Suppressor macrophage (primary cell): ENCODE data around the gene FRMD4A.
A peak's percentile ranks its signal among the peaks of the same experiment; 100 is the strongest.
"Not testable (repeated sequence)": the region's sequence is repeated elsewhere in the genome, so short reads cannot be mapped to it uniquely, and the experiment has no call there.

Experiments
- DNase-seq, 4 experiments: peaks; one replicate each; pipeline ENCODE4 v3.0.0-alpha.2; 2020 to 2022

Gene FRMD4A

DNA sequence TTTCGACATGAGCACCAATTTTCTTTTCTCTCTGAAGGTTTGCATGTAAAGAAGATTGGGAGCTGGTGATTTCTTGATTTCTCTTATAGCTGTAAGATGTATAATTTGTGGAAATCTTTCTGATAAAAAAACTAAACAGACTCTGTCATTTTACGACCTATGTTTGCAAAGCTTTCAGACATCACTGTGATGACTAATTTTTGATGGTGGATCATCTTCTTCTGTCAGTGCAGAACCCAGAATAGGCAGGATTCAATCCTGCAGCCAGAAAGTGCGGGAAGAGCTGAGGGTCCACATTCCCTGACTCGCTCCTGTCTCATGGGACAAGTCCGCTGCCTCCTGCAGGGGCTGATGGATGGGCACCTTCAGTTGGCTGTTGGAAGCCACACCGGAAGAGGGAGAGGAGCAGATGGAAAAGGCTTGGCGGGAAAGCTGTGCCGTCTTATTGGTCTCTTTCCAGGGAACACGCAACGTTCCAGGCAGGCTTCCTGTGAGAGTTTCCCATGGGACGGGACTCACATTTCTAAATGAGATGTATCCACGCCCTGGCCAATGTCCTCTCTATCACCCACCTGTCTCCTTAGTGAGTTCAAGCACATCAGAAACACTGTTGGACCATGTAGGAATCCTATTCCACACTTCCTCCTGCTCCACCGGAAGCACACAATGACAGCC, 557.1 kb downstream of the FRMD4A start:
- DNase-seq = no peak

DNA sequence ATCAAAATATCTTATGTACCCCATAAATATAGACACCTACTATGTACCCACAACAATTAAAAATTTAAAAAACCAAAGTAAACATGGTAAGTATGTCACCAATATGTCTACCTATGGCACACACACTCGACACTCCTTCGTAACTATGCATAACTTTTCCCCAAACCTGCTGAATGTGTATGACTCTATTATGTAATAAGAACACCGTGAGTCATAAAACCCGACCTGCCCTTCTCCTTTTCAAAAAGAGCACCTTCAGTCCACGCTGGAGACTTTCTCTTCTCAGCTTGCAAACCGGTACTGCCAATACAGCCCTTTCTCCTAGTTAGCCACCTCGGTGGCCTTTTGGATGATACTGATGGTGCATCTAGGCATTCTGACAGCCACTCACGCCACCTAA, 557.7 kb downstream of the FRMD4A start:
- peak; percentile 28 to 43 (median 36) for DNase-seq

DNA sequence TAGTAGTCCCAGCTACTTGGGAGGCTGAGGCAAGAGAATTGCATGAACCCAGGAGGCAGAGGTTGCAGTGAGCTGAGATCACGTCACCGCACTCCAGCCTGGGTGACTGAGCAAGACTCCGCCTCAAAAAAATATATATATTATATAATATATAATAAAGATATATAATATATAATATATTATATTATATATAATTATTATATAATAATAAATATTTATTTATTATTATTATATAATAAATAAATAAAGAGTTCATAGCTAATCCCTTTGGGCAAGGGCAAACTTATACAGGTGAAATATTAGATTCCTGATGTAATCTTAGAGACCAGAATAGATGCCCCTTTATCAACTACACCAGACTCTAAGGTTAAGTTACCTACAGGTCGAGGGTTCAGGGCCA, 558.7 kb downstream of the FRMD4A start:
- no peak for DNase-seq

DNA sequence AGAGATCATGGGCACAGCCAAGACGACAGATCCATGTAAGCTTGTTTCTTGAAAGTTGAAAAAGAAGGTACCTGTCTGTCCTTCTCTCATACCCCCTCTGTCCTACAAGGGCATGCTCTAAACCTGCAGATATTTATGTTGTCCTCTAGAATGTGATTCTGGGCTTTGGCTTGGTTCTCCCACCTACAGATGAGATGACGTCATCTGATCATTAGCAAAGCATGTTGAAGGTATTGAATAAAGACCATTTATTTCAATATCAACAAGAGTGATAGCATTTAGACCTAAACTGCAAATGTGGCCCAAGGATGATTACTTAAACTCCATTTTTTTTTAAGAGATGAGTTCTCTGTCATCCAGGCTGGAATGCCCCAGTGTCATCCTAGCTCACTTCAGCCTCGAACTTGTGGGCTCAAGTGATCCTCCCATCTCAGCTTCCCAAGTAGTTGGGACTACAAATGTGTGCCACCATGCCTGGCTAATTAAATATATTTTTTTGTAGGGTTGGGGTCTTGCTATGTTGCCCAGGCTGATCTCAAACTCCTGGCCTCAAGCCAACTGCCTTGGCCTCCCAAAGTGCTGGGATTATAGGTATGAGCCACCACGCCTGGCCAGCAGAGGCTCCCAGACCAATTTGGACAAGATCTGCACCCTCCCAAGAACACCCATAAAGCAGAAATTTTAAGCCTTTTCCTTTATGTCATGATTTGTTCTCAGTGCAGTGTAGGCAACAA, 559.8 kb downstream of the FRMD4A start:
- DNase-seq = no peak

DNA sequence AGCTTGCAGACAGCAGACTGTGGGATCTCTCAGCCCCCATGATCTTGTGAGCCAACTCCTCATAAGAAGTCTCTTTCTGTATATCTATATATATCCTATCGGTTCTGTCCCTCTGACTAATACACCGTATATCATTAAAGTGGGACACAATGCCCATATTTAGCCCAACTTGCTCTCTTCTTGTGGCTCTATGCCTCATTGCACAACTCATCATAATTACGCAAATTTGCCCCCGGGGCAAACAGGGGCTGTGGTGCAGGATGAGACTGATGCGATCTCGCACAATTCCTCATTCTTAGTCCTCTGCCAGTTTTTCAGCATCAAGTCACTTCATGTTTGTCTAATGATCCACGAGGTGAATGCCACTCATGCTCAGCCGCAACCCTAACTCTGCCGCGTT, 560.8 kb downstream of the FRMD4A start:
- DNase-seq = peak; percentile 47 to 78 (median 60)

DNA sequence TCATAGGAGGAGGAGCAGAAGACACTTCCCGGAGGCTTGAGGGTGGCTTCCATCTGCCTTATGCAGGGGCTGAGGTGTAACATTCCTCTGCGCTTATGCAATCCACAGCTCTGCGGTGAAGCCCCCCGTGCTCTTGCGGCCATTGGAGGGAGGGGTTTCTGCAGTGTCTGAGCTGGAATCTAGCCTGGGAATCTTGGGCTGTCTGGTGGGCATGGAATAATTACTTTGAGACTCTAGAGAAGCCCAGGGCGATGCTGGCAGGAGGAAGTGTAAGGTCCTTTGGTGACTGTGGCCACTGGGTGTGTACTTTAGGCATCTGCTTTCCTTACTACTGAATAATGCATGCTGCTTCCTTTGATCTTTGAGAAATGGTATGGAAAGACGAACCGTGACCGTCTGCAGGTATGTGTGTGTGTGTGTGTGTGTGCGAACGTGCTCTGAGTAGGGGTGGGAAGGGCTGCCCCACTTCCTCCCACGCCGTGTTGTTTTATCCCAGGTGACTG, 563.0 kb downstream of the FRMD4A start:
- no peak for DNase-seq

DNA sequence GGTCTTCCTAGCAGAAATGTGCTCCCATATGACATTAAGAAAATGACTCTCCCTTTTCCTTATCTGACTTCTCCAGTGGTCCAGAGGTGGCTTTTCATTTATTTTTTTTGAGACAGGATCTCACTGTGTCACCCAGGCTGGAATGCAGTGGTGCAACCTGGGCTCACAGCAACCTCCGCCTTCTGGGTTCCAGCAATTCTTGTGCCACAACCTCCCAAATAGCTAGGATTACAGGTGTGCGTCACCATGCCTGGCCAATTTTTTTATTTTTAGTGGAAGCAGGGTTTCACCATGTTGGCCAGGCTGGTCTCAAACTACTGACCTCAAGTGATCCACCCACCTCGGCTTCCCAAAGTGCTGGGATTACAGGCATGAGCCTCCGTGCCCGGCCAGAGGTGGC, 563.6 kb downstream of the FRMD4A start:
- DNase-seq = not testable (repeated sequence)

DNA sequence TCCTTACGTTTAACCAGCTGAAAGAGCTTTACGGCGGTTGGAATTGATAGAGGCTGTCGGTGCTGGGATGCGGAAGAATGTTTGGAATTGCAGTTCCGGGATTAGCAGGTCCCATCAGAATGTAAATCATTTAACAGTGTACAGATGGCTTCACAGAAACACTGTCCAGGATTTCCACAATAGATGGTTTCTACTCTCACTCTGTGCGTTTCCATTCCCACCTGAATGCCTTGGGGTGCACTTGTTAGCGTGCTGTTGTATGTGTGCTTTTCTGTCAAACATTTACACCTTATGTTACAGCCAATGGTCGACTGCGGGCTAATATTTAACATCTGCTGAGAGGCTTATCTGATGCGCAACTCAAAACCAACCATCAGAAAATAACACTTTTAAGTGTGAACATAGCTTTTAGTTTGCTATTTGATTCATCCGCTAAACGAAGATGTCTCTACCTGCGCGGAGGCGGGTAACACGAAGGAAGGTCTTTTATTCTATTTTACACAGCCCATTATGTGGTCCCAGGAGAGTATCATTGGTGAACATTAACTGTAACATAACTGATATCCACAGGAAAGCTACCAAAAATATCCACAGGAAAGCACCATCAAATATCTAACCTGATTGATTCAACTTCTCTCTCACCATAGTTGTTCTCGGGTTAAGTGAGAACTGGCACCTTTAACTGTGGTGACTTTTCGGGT, 564.9 kb downstream of the FRMD4A start:
- no peak for DNase-seq

DNA sequence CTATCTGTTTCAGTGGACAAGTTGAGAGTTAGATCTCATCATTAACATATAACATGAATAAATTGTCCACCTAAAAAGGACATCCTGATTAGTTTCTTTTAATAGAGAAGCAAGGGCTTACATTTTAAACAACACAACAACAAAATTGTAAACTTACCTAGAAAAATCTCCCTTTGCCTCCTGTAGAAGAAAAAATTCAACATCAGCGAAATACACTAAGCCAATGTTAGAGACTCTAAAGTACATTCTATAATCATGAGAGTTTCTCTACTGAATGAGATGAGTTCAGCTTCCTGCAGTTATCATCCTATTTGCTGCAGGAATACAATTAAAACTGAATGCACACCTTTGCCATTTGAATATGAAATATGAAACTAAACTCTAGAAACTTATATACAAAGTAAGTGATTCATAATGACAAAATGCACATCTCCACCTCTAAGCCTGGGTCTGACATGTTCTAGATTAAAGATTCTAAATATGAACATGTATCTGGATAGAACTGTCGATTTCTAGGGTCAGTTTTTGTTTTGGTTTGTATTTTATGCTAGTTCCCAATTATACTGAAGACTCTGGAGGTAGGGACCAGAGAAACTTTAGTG, 569.1 kb downstream of the FRMD4A start:
- DNase-seq = no peak

DNA sequence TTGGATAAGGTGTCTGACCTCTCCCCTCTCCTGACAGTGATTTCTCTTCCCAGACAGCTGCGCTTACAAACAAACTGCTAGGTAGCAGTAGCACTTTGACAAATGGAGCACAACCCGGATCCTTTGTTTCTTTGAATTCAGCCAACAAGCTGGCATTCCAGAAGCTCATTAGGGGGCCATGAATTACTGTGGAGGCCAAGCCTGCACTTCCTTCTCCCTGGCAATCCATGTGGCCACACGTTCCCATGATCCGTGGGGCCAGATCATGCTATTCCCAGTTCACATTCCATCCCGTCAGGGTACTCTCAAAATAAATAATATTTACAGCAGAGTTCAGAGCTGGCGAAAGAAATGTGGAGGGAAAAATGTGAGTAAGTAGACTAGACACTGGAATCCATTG, 571.6 kb downstream of the FRMD4A start:
- no peak for DNase-seq

DNA sequence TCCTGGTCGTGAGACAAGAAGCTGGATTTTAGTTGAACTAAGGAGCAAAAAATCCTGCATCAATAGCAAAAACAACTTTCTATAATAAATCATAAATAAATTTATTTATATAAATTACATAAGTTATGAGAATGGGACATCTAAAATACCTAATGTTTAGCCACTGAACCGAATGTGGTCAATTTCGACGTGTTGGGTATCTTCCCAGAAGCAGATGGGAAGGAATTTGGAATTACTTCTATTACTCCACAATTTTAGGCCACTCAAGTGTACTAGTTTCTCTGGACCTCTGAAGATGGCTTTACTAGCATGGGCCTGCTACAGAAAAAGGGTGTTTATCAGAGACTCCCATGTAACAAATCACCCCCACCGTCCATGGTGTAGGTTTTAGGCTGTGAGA, 572.0 kb downstream of the FRMD4A start:
- no peak for DNase-seq

DNA sequence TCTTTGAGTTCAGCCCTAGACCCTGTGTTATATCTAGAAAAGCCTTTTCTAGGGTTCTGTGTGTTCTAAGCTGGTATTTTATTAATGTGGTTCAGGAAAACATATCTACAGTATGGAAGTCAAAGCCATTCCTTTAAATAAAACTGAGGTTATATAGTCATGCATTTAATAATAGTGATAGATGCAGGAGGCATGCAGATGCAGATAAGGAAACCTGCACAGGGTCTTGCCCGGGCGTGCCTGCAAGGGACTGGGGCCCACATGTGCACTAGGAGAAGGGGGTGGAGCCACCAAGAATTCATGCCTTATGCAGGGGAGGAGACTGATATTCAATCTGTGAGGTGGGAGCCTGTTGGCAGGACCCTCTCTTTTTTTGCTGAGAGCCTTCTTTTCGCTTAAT, 572.4 kb downstream of the FRMD4A start:
- DNase-seq = no peak

DNA sequence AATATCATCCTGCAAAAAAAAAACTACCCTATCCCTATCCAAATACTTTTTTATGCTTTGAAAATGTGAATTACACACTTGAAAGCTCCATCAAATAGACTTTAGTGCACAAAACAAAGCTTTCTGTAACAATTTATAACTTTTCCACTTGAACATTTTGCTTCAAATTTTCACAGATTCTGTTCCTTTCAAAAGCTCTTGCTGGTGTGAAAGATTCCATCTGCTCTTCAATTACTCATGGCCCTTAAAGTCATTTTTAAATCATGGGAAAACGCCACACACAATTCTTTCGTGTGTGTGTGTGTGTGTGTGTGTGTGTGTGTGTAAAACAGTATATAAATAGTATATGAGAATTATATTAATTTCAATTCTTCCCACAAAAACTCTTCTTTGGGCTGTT, 576.4 kb downstream of the FRMD4A start:
- DNase-seq = no peak

DNA sequence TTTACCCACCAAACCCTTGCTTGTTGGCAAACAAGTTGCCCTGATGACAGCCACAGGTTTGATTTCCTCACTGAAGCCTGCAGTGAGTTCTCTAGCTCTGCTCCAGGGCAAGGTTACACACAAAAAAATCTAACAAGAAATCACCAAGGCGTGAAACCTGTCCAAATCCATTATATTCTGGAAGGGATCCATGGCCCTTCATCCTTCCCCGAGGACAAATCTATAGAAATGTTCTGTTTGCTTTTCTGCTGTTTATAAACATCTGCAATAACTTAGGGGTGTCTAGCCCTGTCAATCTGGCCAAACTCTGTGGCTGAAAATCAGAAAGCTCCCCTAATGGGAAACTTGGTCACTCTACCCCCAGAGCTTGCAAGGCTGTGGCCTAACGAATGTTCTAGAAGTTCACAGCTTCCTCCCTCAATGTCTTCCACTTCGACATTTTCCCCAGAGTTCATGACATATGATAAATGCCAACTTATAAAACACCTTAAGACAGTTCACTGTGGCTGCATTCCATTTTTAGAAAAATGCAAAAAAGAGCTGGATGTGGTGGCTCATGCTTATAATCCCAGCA, 579.4 kb downstream of the FRMD4A start:
- no peak for DNase-seq

DNA sequence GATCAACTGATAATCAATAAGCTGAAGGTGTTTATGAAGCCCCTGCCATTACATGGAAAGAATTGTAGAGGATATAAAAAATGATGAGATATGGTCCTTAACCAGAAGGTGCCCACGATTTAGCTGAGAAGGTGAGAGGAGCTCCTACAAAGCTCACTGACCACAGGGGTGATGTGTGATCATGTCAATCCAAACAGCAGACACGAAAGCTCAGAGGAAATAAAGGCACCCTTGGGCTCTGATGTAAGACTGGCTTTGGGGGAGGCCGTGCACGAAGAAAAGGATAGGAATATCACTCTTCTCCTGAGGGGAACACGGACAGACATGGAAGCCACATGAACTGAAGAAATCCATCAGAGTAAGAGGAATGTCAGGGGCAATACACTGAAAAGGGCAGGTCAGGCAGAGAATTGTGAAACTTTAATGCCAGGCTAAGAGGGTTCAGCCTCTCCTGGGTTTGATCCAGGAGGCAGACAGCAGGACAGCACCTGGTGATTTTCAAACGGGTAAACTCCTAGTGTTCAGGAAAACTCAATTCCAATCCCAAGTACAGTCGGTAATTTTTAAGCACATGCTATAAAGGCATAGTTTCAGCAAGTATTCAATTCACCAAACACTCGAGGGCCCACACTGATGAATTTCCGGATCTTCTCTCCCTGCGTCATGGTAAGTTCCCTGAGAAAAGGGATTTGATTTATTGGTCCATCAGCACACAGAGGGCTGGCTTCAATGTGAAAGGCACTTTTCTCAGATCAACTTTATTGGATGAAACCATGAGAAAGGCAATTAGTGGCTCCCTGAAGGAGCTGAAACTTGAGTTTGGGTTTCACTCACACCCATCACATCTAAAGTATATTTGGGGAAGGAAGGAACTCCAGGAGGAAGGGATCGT, 580.2 kb downstream of the FRMD4A start:
- no peak for DNase-seq

DNA sequence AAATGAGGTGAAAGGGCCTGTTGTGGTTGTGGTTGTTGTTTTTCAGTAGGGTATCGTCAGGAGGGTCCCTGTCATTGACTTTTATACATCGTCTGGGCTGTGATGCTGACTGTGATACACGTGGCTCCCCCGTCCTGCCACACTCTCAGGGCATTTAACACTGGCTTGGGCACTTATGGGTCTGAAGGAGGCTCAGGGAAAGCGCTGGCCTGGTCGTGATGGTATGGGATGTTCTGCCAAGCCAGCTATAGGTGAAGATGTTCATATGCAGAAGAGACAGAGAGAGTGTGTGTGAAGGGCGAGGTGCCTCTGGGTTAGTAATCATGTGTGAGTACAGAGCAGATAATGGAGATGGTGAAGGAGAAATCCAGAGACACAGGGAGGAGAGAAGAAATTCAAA, 585.5 kb downstream of the FRMD4A start:
- no peak for DNase-seq

DNA sequence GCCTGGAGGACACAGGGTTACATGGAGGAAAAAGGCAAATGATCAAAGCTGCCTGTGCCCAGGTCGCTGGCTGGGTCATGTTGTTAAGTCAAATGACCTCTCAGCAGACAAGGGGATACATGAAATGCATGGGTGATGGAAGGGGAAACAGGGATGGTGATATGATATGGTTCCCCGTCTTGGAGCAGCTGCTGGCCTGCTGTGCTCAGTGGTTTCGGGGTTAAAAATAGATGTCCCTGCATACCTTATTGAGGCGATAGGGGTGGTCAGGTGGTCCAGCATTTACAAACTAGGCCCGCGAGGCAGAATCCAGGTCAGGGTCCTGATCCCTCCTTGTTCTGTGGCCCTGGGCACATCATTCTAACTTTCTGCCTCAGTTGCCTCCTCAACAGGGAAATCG, 586.8 kb downstream of the FRMD4A start:
- no peak for DNase-seq

DNA sequence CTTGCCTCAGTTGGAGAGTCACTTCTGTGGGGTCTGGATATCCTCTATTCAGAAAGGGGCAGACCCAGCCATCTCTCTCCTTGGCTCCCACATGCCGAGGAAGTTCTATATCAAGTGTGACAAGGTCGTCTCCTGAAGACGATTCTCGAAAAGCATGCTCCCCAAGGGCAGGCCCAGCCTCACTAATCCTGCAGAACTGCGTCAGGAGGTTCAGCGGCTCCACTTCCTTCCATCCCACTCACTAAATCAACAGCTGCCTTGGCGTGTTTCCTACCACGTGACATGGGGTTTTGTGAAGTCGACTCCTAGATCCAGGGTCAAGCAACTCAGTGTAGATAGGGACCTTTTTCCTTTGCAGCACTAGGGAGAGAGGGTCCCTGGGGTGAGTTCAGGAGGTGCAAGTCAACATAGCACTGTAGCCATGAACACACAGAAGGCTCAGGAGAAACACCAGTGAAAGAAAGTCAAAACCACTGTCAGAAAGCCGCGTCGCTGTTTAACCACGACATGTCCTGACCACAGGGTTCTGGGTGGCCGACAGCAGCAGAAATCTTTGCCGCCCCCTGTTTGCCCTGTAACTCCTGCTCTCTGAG, 587.5 kb downstream of the FRMD4A start:
- peak; percentile 19 to 60 (median 52) for DNase-seq

DNA sequence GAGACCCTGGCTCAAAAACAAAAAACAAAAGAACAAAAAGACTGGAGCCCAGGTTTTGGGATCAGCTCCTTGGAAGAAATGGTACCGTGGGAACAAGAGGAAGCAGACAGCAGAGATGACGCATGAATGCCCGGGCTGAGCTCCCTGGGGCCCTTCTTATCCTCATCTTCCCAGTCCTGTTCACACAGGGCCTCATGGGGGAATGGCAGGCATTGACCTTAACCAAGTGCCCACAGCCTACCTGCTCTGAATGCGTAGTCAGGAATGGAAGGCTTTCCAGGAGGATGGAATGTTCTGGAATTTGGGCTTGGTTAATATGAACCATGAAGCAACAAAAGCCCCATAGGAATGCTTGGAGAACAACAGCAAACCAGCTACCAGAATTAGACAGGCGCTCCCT, 589.3 kb downstream of the FRMD4A start:
- DNase-seq = no peak

DNA sequence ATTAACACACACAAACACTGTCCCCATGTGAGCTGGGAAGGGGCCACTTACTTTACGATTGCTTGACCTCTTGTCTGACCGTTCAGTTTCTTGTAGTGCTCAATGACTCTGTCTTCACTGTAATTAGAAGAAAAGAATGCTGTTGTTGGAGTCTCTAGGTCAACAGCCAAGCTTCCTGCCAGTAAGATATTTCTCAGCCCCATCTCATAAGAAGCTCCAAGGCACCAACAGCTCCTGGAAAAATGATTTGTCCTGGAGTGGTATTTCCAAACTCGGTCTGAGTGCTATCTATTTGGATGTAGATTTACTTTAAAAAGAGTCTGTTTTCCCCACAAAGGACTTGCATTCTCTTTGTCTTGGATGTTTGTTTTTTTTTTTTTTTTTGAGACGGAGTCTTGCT, 590.3 kb downstream of the FRMD4A start:
- no peak for DNase-seq

DNA sequence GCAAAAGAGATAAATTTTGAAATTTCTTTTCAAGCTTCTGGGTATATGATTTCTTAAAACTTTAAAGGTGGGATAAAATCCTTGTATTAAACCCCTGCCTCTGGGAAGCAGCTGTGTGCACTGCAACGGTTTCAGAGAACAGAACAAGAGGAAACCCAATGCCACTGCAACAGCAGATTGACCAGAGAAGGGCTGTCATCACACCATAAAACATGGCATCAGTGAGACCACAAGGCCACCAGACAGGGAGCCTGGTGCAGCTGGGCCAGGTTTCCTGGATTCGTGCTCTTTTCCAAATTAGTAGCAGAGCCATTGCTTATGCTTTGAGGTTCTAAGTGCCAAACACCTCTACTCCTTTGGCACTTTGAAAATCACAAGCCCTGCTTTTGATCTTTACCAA, 591.5 kb downstream of the FRMD4A start:
- DNase-seq = no peak
